Spleen (tissue), 11 donors: ENCODE data around the gene SLC22A4. TPM values are rescaled to one million over a fixed set of nuclear protein-coding genes. Genes with fewer than 3 reads are reported as not detected.

Experiments used
- DNase-seq: peaks from one replicate; pipeline ENCODE4 v3.0.0-alpha.2; 2020
- H3K27ac ChIP-seq, 8 donors: fragments of 200-600 bp; sonication (generic) in 7 of 8; 1 replicate in 4 of 8; 2 replicates in 4 of 8; pipeline versions ENCODE4 v1.5.0 to v1.8.0; 2016 to 2021; ENCODE audit warnings: inconsistent platforms in 4 of 8, mild to moderate bottlenecking in 4 of 8, moderate library complexity in 1 of 8
- H3K27me3 ChIP-seq, 7 donors: fragments of 200-600 bp; sonication (generic) in 6 of 7; replicated peaks in 1 of 7; 1 replicate in 4 of 7; 2 replicates in 3 of 7; pipeline versions ENCODE4 v1.5.0 to v1.8.0; 2016 to 2021; ENCODE audit warnings: inconsistent platforms in 3 of 7, mild to moderate bottlenecking in 1 of 7
- H3K36me3 ChIP-seq, 6 donors: fragments of 200-600 bp; sonication (generic) in 5 of 6; 1 replicate in 4 of 6; 2 replicates in 2 of 6; pipeline versions ENCODE4 v1.5.0 to v1.8.0; 2016 to 2021; ENCODE audit warnings: inconsistent platforms in 2 of 6
- H3K4me1 ChIP-seq, 6 donors: fragments of 200-600 bp; sonication (generic) in 5 of 6; 1 replicate in 3 of 6; 2 replicates in 3 of 6; pipeline versions ENCODE4 v1.5.0 to v1.8.0; 2016 to 2021; ENCODE audit warnings: inconsistent platforms in 3 of 6
- H3K4me3 ChIP-seq, 8 donors: fragments of 200-600 bp; sonication (generic) in 7 of 8; 1 replicate in 4 of 8; 2 replicates in 4 of 8; pipeline versions ENCODE4 v1.5.0 to v1.8.0; 2016 to 2021; ENCODE audit warnings: inconsistent platforms in 4 of 8, mild to moderate bottlenecking in 4 of 8, moderate library complexity in 2 of 8
- H3K9me3 ChIP-seq, 8 donors: fragments of 200-600 bp; sonication (generic) in 7 of 8; 1 replicate in 4 of 8; 2 replicates in 4 of 8; pipeline versions ENCODE4 v1.5.0 to v1.8.0; 2016 to 2021; ENCODE audit warnings: inconsistent platforms in 4 of 8
- CTCF ChIP-seq, 11 experiments: fragments of 200-600 bp in 7 of 11; fragments of 450-650 bp in 4 of 11; sonication (generic) in 4 of 11; IDR thresholded peaks in 8 of 11; conservative IDR thresholded peaks in 3 of 11; 1 replicate in 7 of 11; 2 replicates in 4 of 11; pipeline versions ENCODE4 v1.4.0 to v1.8.0; 2016 to 2021; ENCODE audit warnings: antibody characterized with exemption in 11 of 11, inconsistent platforms in 4 of 11, mild to moderate bottlenecking in 1 of 11
- POLR2A ChIP-seq, 3 donors: fragments of 450-650 bp; IDR thresholded peaks; one replicate each; pipeline ENCODE4 v1.5.1; 2017; ENCODE audit warnings: antibody characterized with exemption in 3 of 3, mild to moderate bottlenecking in 1 of 3
- POLR2AphosphoS5 ChIP-seq, 3 donors: sonication (generic); formaldehyde crosslinking; IDR thresholded peaks; one replicate each; pipeline ENCODE4 v1.5.1; 2017; ENCODE audit warnings: antibody characterized with exemption in 3 of 3
- WGBS, 5 donors: extraction: QIAGEN DNeasy Blood & Tissue Kit in 3 of 5; methylation state at CpG; one replicate each; pipeline versions ENCODE4 v1.1.5 to v1.1.7; 2013 to 2018; 5-methylcytosine and 5-hydroxymethylcytosine counted together
- intact Hi-C: fragments of 100-400 bp; cut with DNase I; formaldehyde crosslinking; loops from one replicate; pipeline ENCODE4 v1.15.0; 2023; ENCODE audit warnings: low total_unique reads
- polyA plus RNA-seq, 3 donors: library from polyadenylated mRNA; stranded (reverse); fragments of 200-250 nt; gene quantifications; one replicate each; pipeline ENCODE4 v1.2.1, GENCODE V29; 2013
- total RNA-seq, 7 donors: library from RNA; depleted of rRNA in 3 of 7; stranded (reverse); fragments of >200 nt in 3 of 7; fragmentation: NEBNext Ultra II Directional in 4 of 7; extraction: Animal tissue kit (Norgen Biotek cat#: 25700) in 4 of 7; gene quantifications; one replicate each; pipeline versions ENCODE4 v1.1.0 to v1.2.1, GENCODE V29; 2016 to 2021
- donor health status: healthy with polysubstance abuse.
- donor health status: DM: no; HTN: no; CAD: no; lungs with moderate emphysema.
- donor health status: DM: no; HTN: no; CAD: no.
- donor health status: Bipolar disorder and iron deficiency.
- donor health status: healthy.
- donor health status: DM: no; HTN: no; CAD: no.
- donor health status: DM: yes; HTN: yes; CAD: no.

The SLC22A4 gene
- total and polyA plus RNA-seq, 10 donors: 0.47 to 25.1 (median 8.5) TPM

DNA sequence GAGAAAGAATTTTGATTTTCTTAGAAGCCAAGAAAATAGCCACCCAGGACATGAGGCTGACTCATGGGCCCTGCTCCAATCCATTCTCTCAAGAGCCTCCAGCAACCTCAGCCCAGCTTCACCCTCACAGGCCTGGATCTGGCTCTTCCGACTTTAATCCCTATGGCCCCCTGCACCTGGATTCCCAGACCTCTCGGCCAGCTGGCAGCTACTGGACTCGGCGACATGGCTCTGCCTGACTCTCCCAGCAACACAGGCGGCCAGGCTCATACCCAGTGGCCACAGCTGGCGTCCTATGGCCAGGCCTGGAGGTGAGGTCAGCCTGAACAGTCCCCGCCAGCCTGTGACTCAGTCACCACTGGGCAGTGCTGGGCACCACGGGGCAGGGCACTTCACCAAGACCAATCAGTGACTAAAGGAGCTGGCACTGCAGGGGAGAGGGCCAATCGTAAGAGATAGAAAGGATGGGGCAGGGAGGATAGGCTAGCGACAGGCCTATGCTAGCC lies 42.9 kb upstream of the SLC22A4 start:
- no peak for TF ChIP-seq CTCF (IDR thresholded peaks at IDR 0.05 in 8 of 11, conservative IDR thresholded peaks at IDR 0.05 in 3 of 11)
- no peak for TF ChIP-seq POLR2A (IDR thresholded peaks at IDR 0.05)
- no peak for TF ChIP-seq POLR2AphosphoS5 (IDR thresholded peaks at IDR 0.05)
- 90 to 96% (median 93%) methylated on average over 3 to 10 of the region's 10 CpGs for WGBS, 5 donors
- Histone ChIP-seq H3K4me1 (no peaks in the 10 kb centered on the region), H3K27me3 (peaks cover 0 to under 1% (median 0%) of the 10 kb centered on the region in 7 donors), H3K4me3 (no peak overlapping the region), H3K9me3 (peaks cover 0 to 20% (median 14%) of the 10 kb centered on the region in 8 donors), H3K36me3 (no peaks in the 10 kb centered on the region), H3K27ac (no peak overlapping the region)
- intact Hi-C loops: no loop called here
- peak; percentile 47 for DNase-seq

DNA sequence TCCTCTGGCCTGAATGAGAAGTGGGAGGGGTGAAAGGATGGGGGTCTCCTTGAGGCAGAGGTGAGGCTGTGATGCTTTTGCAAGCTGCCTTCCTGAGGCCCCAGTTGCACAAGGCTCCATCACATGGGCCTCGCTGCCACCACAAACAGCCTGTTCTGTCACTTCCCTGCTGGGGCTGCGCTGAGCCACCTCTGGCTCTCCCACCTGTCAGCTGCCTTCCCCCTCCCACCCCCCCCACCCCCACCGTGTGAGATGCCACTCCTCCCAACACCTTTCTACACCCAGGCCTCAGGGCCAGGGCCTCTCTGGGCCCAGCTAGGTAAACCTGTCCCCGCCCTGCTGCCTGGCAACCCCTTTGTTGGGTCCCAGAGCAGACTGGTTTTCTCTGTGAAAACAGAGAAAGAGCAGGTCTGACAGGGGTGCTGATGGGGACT lies 41.2 kb upstream of the SLC22A4 start:
- Histone ChIP-seq H3K4me1 (peaks cover 0 to 12% (median 7%) of the 10 kb centered on the region in 6 donors), H3K27me3 (peaks cover 0 to 18% (median 13%) of the 10 kb centered on the region in 7 donors), H3K4me3 (no peak overlapping the region), H3K36me3 (no peaks in the 10 kb centered on the region), H3K9me3 (peaks cover 0 to 3% (median 0%) of the 10 kb centered on the region in 8 donors), H3K27ac (no peak overlapping the region)
- DNase-seq: peak; percentile 56
- 46 to 59% (median 55%) methylated on average over 3 to 4 of the region's 4 CpGs for WGBS, 5 donors
- intact Hi-C loops: no loop called here
- TF ChIP-seq CTCF (IDR thresholded peaks at IDR 0.05 in 8 of 11, conservative IDR thresholded peaks at IDR 0.05 in 3 of 11) (no peak), POLR2A (IDR thresholded peaks at IDR 0.05) (no peak), POLR2AphosphoS5 (IDR thresholded peaks at IDR 0.05) (no peak)

- no peak for TF ChIP-seq POLR2A (IDR thresholded peaks at IDR 0.05)
- no peak for TF ChIP-seq POLR2AphosphoS5 (IDR thresholded peaks at IDR 0.05)
- no peak for TF ChIP-seq CTCF (IDR thresholded peaks at IDR 0.05 in 8 of 11, conservative IDR thresholded peaks at IDR 0.05 in 3 of 11)
- no peaks in the 10 kb centered on the region for H3K36me3 ChIP-seq
- 72 to 89% (median 78%) methylated on average over 5 to 8 of the region's 8 CpGs for WGBS, 5 donors
- intact Hi-C loops: no loop called here
- peaks cover 0 to 25% (median 14%) of the 10 kb centered on the region in 7 donors for H3K27me3 ChIP-seq
- no peak overlapping the region for H3K27ac ChIP-seq
- peak; percentile 36 for DNase-seq
- peaks cover 0 to 15% (median 8%) of the 10 kb centered on the region in 6 donors for H3K4me1 ChIP-seq
- H3K9me3 ChIP-seq: no peaks in the 10 kb centered on the region
- H3K4me3 ChIP-seq: no peak overlapping the region
These were observed 40.5 kb upstream of the SLC22A4 start for GRCh38 chr5:132253452-132254320.
